GM21367 (cell line): Measurements from ENCODE around the gene CCND3.
"Not testable (repeated sequence)": the region's sequence is repeated elsewhere in the genome, so short reads cannot be mapped to it uniquely, and the experiment has no call there.

Source experiments
- ATAC-seq: cut with Tn5 transposase; IDR thresholded peaks from one replicate; pipeline ENCODE4 v1.9.1; 2021; ENCODE audit not compliant: unreplicated experiment

Gene CCND3

GRCh38 chr6:41954668-41955067 lies 13.1 kb upstream of the CCND3 start:
- no peak for ATAC-seq

DNA sequence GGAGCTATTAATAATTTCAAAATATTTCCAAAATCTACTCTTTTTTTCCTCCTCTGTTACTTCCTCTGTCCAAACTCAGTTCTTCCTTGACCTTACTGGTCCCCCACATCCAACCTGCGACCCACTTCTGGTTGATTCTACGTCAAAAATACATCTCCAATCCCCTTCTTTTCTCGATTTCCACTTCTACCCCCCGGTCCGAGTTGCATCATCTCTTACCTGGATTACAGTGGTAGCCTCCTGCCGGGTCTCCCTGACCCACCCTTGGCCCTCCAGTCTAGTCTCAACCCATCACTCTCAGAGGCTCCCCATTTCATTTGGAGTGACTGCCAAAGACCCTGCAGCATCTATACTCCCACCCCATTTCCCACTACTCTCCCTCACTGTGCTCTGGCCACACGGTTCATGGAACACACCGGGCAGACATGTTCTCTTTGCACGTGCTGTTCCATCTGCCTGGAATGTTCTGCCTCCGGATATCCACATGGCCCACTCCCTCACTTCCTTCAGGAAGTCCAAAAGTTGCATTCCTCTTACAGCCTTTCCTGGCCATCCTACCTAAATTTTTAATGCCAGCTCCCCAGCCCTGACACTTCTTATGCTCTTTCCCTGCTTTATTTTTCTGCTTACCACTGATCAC lies 6.1 kb upstream of the CCND3 start:
- ATAC-seq, result no peak

DNA sequence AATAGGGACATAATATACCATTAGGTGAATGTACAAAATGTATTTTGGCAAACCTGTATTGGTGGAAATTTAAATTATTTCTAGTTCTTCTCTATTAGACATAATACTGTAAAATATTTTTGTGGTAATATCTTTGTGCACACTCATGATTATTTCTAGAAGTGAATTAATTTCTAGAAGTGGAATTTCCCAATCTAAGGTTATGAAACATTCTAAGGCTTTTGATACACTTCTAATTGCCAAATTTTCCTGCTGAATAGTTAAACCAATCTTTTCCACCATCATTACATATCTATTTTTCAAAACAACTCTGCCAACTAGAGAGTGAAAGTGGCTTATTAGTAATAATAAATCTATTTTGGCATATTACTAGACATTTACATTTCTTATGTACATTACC lies 1.8 kb upstream of the CCND3 start:
- no peak for ATAC-seq

DNA sequence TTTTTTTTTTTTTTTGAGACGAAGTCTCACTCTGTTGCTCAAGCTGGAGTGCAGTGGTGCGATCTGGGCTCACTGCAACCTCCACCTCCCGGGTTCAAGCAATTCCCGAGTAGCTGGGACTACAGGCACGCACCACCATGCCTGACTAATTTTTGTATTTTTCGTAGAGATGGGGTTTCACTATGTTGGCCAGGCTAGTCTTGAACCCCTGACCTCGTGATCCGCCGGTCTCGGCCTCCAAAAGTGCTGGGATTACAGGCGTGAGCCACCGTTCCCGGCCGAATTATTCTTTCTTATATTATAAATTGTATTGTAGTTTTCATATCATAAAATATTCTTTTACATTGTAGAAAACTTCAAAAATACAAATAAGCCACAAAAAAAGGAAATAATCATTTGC lies 1.3 kb upstream of the CCND3 start:
- ATAC-seq, result not testable (repeated sequence)

DNA sequence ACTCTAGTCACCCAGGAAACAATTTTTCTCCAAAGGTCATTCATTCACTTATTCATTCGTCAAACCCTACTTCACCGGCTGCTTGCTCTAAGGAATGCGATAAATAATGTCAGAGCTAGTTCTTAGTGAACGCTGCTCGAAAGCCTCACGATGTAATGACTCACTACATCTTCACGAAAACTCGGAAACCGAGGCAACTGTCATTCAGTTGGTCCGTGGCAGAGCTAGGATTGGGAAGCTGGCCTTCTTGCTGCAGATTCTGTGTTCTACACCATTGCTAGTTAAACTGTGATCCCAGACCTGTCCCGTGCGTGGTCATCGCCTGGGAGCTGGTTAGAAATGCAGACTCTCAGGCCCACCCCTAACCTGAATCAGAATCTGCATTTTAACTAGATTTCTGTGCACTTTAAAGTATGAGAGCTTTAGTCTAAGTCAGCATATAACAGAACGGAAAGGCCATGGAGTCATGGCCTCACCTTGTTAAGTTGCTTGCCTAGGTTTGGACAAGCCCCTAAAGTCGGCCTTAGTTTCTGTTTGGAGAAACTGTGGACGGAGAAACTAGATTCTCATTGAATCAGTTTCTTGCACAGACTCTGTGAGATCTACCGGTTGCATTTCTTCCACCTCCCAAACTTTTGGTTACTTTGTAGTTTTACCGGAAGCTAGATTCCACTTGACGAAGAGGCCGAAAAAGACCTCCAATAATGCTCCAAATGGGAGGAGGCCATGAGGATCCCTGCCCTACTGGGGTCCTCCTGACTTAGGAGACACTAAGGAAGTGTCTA lies 651 bp upstream of the CCND3 start:
- no peak for ATAC-seq

- no peak for ATAC-seq
Observed at GRCh38 chr6:41940759-41941279, 789 bp downstream of the CCND3 start.

DNA sequence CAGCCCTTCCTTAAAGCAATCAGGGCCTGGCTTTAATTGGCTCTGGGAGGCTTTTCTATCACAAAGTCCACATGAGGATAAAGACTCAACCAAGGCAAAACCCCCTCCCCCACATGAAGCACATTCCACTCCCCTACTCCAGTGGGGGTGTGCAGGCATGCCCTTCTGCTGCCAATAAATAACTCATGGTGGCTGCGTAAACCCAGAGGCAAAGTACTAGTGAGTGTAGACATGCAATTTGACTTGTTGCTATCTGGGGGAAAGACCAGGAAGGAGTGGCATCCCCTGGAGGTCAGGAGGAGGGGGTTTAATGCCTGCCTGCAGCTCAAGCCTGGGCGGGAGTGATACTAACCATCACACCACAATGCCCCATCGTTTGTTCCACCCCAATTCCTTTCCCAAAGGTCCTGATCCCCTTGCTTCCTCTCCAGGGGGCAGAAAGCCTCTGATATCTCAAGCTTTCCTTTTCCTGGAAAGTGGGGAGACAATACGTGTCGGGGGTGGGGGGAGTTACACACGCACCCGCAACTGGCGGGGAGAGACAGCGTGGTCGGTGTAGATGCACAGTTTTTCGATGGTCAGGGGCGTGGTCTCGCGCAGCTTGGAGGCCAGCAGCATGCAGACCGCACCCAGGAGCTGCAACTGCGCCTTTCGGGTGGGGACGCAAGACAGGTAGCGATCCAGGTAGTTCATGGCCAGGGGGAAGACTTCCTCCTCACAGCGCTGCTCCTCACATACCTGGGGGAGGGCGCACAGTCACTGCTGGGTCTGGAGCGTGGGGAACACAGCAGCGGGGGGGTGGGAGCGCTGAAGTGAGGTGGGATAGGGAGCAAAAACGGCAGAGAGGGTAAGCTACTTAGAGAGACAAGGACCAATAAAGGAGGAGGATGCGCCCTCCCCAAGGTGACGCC lies 1.5 kb downstream of the CCND3 start:
- ATAC-seq, result no peak

DNA sequence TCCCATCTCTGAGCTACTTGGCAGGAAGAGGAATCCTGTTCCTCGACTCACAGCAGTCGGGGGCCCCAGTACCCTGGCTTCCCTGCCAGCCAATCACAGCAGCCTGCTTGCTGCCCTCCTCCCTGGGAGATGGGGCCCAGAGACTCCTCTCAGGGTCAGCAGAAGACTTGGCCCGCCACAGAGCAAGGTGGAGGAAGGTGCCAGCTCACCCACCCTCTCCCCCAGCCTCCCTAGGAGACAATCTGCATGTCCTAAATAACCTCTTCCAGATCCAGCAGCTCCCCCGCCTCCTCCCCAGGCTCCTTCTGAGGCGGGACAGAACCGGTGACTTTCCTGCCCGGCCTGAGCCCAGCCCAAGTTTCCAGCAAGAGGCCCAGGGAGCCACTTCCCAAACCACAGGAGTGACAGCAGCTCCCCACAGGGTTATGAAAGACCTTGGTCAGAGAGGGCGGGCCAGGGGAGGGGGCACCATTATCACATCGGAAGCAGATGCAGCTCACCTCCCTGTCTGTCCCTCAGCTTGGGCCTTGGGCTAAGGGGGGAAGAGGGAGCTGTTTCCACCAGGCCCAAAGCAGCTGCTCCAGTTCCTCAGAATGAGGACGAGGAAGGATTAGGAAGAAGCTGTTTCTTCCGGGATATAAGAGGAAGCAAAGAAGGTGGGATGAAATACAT lies 2.3 kb downstream of the CCND3 start:
- no peak for ATAC-seq

DNA sequence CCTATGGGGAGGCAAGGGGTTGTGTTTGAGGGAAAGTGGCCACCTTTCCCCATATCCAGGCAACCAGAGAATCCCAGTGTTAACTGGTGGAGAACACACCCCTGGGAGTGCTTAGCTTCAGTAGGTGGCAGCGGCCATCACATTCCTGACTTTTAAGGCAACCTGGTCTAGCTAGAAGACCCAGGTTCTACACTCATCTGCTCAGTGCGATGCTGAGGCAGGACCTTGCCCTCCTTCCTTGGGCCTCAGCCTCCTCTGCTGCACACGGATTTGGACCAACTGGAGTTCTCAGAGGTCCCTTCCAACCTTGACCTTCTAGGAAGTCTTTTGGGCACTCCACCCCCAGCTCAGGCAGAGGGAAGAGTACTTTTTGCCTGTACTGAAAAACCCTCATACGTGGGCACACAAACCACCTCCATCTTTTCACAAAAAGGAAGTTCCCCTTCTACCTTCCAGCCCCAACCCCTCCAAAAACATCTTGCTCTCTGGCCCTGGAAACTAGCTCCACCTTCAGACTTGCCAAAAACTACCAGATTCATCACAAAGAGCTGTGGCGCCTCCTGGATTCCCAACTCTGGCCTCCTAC lies 2.9 kb downstream of the CCND3 start:
- ATAC-seq, result no peak

DNA sequence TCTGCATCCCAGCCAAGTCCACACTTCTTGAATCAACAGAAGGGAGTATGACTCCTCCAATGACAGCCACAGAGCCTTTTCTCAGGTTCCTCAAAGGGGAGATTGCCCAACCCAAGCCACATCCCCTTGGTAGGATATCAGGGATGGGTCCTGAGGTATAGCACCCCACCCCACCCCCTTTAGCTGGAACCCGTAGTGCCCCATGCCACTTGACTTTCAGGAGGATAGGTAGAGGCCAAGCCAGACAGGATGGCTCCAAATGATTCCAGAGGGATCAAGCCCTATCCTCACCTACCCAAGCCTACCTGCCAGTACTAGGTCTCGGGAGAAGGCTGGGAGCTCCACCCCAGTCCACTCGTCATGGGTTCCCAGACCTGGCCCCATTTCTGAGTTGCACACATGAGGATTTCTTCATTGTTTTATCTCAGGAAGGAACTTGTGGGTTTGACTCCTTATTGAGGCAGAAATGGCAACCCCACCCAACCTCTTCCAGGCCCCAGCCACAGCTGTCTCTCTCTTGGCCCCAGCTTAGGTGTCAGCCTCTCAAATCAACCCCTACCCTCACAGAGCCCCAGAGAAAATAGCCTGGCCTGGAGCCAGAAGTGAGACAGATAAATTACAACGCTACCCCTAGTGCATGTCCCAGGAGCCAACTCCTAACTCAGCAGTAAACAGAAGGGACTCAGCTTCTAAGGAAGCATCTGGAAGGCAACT lies 3.6 kb downstream of the CCND3 start:
- no peak for ATAC-seq

GRCh38 chr6:41937472-41937860 lies 4.1 kb downstream of the CCND3 start:
- ATAC-seq, result no peak

DNA sequence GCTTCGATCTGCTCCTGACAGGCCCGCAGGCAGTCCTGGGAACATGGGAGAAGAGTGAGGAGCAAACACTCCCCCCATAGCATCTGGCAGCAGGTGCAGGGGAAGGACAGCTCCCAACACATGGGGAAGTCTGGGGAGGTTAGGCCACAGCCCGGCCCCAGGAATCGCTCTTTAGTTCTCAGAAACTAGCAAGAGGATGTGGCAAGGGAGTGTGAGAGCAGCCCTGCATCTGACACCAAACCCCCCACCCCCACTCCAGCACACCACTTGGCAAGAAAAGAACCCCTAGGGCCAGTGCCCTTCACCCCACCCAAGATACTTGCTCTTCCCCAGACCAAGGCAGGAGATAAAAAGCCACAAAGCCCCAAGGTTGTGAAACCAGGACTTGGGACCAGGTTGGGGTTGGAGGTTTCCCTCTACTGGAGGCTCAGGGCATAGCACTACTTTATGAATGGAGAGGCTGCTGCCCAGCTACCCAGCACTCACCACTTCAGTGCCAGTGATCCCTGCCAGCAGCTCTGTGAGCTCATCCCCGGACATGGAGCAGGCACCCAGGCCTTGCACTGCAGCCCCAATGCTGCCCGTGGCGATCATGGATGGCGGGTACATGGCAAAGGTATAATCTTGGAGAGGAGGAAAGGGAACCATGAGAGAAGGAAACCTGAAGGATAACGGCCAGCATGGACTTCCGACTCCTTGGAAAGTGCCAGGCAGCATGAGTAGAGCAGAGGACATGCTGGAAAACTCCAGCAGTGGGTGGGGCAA lies 5.4 kb downstream of the CCND3 start:
- ATAC-seq, result peak; percentile 60

GRCh38 chr6:41935685-41936072 lies 5.9 kb downstream of the CCND3 start:
- no peak for ATAC-seq

DNA sequence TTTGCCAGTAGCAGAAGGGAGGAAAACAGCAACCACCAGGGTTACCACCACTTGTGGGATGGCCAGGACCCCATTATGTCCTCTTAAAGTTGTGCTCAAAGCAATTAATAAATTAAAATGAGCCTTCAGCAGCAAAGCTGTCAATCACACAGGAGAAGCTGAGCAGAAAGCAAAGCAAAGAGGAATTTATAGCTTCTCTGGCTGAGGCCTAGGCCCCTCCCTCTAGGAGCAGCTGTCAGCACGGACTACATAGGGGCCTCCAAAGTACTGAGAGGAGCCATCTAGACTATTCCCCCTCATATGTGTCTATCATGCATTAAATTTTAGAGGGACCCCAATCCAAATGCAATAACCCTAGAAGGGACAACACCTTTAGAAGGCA lies 6.4 kb downstream of the CCND3 start:
- no peak for ATAC-seq

- ATAC-seq, result no peak
Observed at GRCh38 chr6:41934278-41935192, 7.1 kb downstream of the CCND3 start.

DNA sequence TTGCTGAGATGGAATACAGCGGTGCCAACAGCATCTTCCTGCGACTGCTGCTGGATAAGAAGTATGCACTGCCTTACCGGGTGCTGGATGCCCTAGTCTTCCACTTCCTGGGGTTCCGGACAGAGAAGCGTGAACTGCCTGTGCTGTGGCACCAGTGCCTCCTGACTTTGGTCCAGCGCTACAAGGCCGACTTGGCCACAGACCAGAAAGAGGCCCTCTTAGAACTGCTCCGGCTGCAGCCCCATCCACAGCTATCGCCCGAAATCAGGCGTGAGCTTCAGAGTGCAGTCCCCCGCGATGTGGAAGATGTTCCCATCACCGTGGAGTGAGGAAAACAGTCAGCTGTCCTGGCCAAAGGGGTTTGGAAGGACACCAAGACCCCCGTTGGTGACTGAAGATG lies 9.2 kb downstream of the CCND3 start:
- ATAC-seq, result no peak

DNA sequence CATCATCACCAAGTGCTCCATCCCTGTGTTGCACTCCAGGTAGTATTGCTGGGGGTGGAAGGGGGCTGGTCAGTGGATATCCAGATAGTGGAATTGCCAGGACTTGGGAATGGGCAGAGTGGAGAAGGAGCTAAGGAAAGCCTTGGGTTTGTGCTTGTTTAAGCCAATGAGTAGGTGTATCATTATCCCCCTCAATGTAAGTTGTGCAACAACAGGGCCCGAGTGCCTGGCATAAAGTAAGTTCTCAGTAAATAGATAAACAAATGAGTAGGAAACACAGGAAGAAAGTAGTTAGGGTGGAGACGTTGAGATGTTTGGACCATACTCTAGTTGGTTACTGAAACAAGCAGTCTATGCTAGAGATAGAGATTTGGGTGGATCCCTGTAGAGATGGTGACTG lies 9.8 kb downstream of the CCND3 start:
- ATAC-seq, result no peak

DNA sequence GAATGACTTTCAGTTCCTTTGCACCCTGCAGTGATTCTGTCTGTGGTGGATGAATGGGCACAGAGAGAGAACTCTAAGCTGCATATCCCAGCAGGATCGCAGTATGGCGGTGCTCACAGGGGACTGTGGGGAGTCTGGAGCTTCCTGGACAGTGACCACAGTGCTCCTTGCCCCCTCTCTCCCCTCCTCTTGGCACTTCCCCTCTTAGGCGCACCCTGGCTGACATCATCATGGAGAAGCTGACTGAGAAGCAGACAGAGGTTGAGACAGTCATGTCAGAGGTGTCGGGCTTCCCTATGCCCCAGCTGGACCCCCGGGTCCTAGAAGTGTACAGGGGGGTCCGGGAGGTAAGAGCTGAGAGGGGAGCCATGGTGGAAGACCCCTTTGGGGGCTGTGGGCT lies 11.7 kb downstream of the CCND3 start:
- ATAC-seq, result no peak
